OCI-LY1 (cell line): Measurements from ENCODE around the gene HBE1.

Experiments used
- EZH2 ChIP-seq: fragments of 200-600 bp; sonication (generic), shearing (Covaris generic); IDR thresholded peaks from 2 replicates; pipeline ENCODE4 v1.8.0; 2017; ENCODE audit warnings: borderline replicate concordance, mixed run types, mild to moderate bottlenecking, antibody characterized with exemption, low read length, moderate library complexity, mixed read lengths
- TF ChIP-seq, protein P1 (sequence below): fragments of 200-600 bp; sonication (generic), shearing (Covaris generic); IDR thresholded peaks from 2 replicates; pipeline ENCODE4 v1.5.1; 2017; ENCODE audit warnings: mild to moderate bottlenecking, antibody characterized with exemption, low read length, moderate library complexity, mixed read lengths

DNA sequence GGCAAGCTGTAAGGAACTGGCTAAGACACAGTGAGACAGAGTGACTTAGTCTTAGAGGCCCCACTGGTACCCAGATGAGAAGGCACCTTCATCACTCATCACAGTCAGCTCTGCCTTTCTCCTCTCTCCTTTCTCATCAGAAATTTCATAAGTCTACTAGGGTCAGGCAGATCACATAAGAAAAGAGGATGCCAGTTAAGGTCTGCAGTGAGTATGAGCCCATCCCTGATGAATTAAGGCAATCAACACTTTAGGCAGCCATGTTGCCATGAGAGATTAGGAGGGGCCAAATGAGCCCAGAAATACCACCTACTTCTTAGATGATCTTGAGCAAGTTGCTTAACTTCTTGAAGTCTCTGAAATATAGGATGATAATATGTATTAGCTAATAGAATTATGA is 11.9 kb upstream of the HBE1 start:
- TF ChIP-seq, protein P1, sequence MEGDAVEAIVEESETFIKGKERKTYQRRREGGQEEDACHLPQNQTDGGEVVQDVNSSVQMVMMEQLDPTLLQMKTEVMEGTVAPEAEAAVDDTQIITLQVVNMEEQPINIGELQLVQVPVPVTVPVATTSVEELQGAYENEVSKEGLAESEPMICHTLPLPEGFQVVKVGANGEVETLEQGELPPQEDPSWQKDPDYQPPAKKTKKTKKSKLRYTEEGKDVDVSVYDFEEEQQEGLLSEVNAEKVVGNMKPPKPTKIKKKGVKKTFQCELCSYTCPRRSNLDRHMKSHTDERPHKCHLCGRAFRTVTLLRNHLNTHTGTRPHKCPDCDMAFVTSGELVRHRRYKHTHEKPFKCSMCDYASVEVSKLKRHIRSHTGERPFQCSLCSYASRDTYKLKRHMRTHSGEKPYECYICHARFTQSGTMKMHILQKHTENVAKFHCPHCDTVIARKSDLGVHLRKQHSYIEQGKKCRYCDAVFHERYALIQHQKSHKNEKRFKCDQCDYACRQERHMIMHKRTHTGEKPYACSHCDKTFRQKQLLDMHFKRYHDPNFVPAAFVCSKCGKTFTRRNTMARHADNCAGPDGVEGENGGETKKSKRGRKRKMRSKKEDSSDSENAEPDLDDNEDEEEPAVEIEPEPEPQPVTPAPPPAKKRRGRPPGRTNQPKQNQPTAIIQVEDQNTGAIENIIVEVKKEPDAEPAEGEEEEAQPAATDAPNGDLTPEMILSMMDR, result no peak
- no peak for TF ChIP-seq EZH2
